Occipital lobe (tissue), 2 donors: ENCODE results near the gene P2RX6. TPM values are rescaled to one million over a fixed set of nuclear protein-coding genes. Genes with fewer than 3 reads are reported as not detected.
"Not testable (repeated sequence)": the region's sequence is repeated elsewhere in the genome, so short reads cannot be mapped to it uniquely, and the experiment has no call there.

ENCODE experiments used
- DNase-seq: peaks from one replicate; lab custom pipeline; 2025; lab: John Stamatoyannopoulos, UW
- total RNA-seq: library from RNA; depleted of rRNA; stranded (reverse); fragments of >200 nt; gene quantifications from one replicate; pipeline ENCODE4 v1.2.3, GENCODE V29; 2014

Gene P2RX6
- total RNA-seq, 1 donor from 2014 or later = not detected

GRCh38 chr22:20994128-20994901 is 20.6 kb upstream of the P2RX6 start:
- DNase-seq = no peak

- DNase-seq = no peak
Measured at GRCh38 chr22:20994902-20995241, 20.1 kb upstream of the P2RX6 start.

GRCh38 chr22:20995329-20996030 is 19.5 kb upstream of the P2RX6 start:
- no peak for DNase-seq

GRCh38 chr22:20996031-20996410 is 18.9 kb upstream of the P2RX6 start:
- no peak for DNase-seq

GRCh38 chr22:20996598-20997535 is 18.1 kb upstream of the P2RX6 start:
- no peak for DNase-seq

GRCh38 chr22:20997536-20998257 is 17.3 kb upstream of the P2RX6 start:
- no peak for DNase-seq

- no peak for DNase-seq
Measured at GRCh38 chr22:20998411-20999336, 16.3 kb upstream of the P2RX6 start.

GRCh38 chr22:20999350-21000206 is 15.4 kb upstream of the P2RX6 start:
- DNase-seq = no peak

GRCh38 chr22:21000207-21000986 is 14.6 kb upstream of the P2RX6 start:
- no peak for DNase-seq

- no peak for DNase-seq
Measured at GRCh38 chr22:21000987-21001600, 13.9 kb upstream of the P2RX6 start.

- peak; percentile 98 for DNase-seq
Measured at GRCh38 chr22:21001601-21002325, 13.2 kb upstream of the P2RX6 start, which contains the start of gene THAP7. Gene THAP7, minus strand, starts transcription at chr22:21002118. Its CDS starts 207 bp downstream, at chr22:21001911.

GRCh38 chr22:21003782-21004181 is 11.2 kb upstream of the P2RX6 start:
- no peak for DNase-seq

- DNase-seq = not testable (repeated sequence)
Measured at GRCh38 chr22:21009208-21009607, 5.8 kb upstream of the P2RX6 start.

- no peak for DNase-seq
Measured at GRCh38 chr22:21009638-21010425, 5.1 kb upstream of the P2RX6 start.

GRCh38 chr22:21010426-21011113 is 4.4 kb upstream of the P2RX6 start:
- DNase-seq = no peak
